Measurements from ENCODE around the gene CES2.

CES2 gene

GRCh38 chr16:66898207-66898606 lies 37.1 kb upstream of the CES2 start:
- no peak for TF ChIP-seq CTCF (IDR thresholded peaks at IDR 0.05; ENCODE audit: extremely low read depth, insufficient read depth, missing control alignments)
- DNase-seq (ENCODE audit: low spot score): no peak
- in situ Hi-C loops (cut with MboI; ENCODE audit: low pct_unique_long_range_greater_than_20kb, low sequenced_read_pairs, unreplicated experiment): no loop called here

- DNase-seq (ENCODE audit: low spot score): no peak
- in situ Hi-C loops (cut with MboI; ENCODE audit: low pct_unique_long_range_greater_than_20kb, low sequenced_read_pairs, unreplicated experiment): no loop called here
- TF ChIP-seq CTCF (IDR thresholded peaks at IDR 0.05; ENCODE audit: extremely low read depth, insufficient read depth, missing control alignments): no peak
Observed at GRCh38 chr16:66898933-66899309, 36.4 kb upstream of the CES2 start.

GRCh38 chr16:66899310-66899944 lies 35.9 kb upstream of the CES2 start:
- TF ChIP-seq CTCF (IDR thresholded peaks at IDR 0.05; ENCODE audit: extremely low read depth, insufficient read depth, missing control alignments): no peak
- in situ Hi-C loops (cut with MboI; ENCODE audit: low pct_unique_long_range_greater_than_20kb, low sequenced_read_pairs, unreplicated experiment): no loop called here
- no peak for DNase-seq (ENCODE audit: low spot score)

GRCh38 chr16:66899945-66900710 lies 35.2 kb upstream of the CES2 start:
- DNase-seq (ENCODE audit: low spot score): no peak
- in situ Hi-C loops (cut with MboI; ENCODE audit: low pct_unique_long_range_greater_than_20kb, low sequenced_read_pairs, unreplicated experiment): no loop called here
- TF ChIP-seq CTCF (IDR thresholded peaks at IDR 0.05; ENCODE audit: extremely low read depth, insufficient read depth, missing control alignments): no peak

- DNase-seq (ENCODE audit: low spot score): no peak
- no peak for TF ChIP-seq CTCF (IDR thresholded peaks at IDR 0.05; ENCODE audit: extremely low read depth, insufficient read depth, missing control alignments)
- in situ Hi-C loops (cut with MboI; ENCODE audit: low pct_unique_long_range_greater_than_20kb, low sequenced_read_pairs, unreplicated experiment): no loop called here
Observed at GRCh38 chr16:66900721-66901441, 34.4 kb upstream of the CES2 start.

GRCh38 chr16:66901626-66902025 lies 33.7 kb upstream of the CES2 start:
- in situ Hi-C loops (cut with MboI; ENCODE audit: low pct_unique_long_range_greater_than_20kb, low sequenced_read_pairs, unreplicated experiment): no loop called here
- TF ChIP-seq CTCF (IDR thresholded peaks at IDR 0.05; ENCODE audit: extremely low read depth, insufficient read depth, missing control alignments): no peak
- DNase-seq (ENCODE audit: low spot score): no peak
